Large intestine (tissue), 3 donors: ENCODE data around the gene LTBP2. TPM values are rescaled to one million over a fixed set of nuclear protein-coding genes. Genes with fewer than 3 reads are reported as not detected.
"Not testable (repeated sequence)": the region's sequence is repeated elsewhere in the genome, so short reads cannot be mapped to it uniquely, and the experiment has no call there.

ENCODE experiments used
- DNase-seq, 2 donors: peaks; one replicate each; pipeline versions ENCODE4 v3.0.0 to v3.0.0-alpha.2; 2013
- H3K27ac ChIP-seq: one replicate; pipeline ENCODE4 v1.5.1; 2013; ENCODE audit warnings: low read length
- H3K27me3 ChIP-seq: 2 replicates; pipeline ENCODE4 v1.6.1; 2013; ENCODE audit warnings: low read length; ENCODE audit not compliant: control insufficient read depth, insufficient read depth
- H3K36me3 ChIP-seq: 2 replicates; pipeline ENCODE4 v1.6.1; 2013; ENCODE audit warnings: low read length; ENCODE audit not compliant: control insufficient read depth, insufficient read depth
- H3K4me1 ChIP-seq: one replicate; pipeline ENCODE4 v1.6.1; 2013; ENCODE audit warnings: low read length; ENCODE audit not compliant: control insufficient read depth, insufficient read depth
- H3K4me3 ChIP-seq: one replicate; pipeline ENCODE4 v1.5.1; 2013; ENCODE audit warnings: low read length
- H3K9me3 ChIP-seq: one replicate; pipeline ENCODE4 v1.6.1; 2013; ENCODE audit warnings: mild to moderate bottlenecking, low read depth, low read length, moderate library complexity; ENCODE audit not compliant: control insufficient read depth
- WGBS: methylation state at CpG from one replicate; pipeline ENCODE4 v1.1.5; 2013; ENCODE audit warnings: low lambda C conversion rate; ENCODE audit not compliant: insufficient coverage; 5-methylcytosine and 5-hydroxymethylcytosine counted together
- polyA plus RNA-seq: library from polyadenylated mRNA; unstranded; fragments of 120-200 nt; gene quantifications from one replicate; pipeline ENCODE4 v1.2.1, GENCODE V29; 2013

Gene LTBP2
- polyA plus RNA-seq, 1 donor, result 3.5 TPM

GRCh38 chr14:74454397-74454796, 157.6 kb downstream of the LTBP2 start:
- H3K4me3 ChIP-seq, H3K9me3 ChIP-seq, DNase-seq, H3K4me1 ChIP-seq, H3K27me3 ChIP-seq, H3K36me3 ChIP-seq, H3K27ac ChIP-seq: not testable (repeated sequence)
- no CpG with 5 or more reads among the region's 5 CpGs for WGBS

Other genes starting within 250 kb of the LTBP2 start
- gene SYNDIG1L, start 186.0 kb downstream of the LTBP2 start, polyA plus RNA-seq, result 0.10 TPM
- 431 TPM for gene NPC2, start 118.9 kb downstream of the LTBP2 start, polyA plus RNA-seq
- gene ISCA2, start 118.5 kb downstream of the LTBP2 start, polyA plus RNA-seq, result 34.7 TPM
- 23.5 TPM for gene AREL1, start 100.8 kb upstream of the LTBP2 start, polyA plus RNA-seq
- gene FCF1, start 100.9 kb upstream of the LTBP2 start, polyA plus RNA-seq, result 41.3 TPM
- 52.9 TPM for gene YLPM1, start 151.1 kb upstream of the LTBP2 start, polyA plus RNA-seq